Uterus (tissue), 2 donors: ENCODE data around the gene DEDD2.

Source experiments
- POLR2A ChIP-seq, 2 donors: fragments of 450-650 bp; IDR thresholded peaks; one replicate each; pipeline ENCODE4 v1.6.1; 2016; ENCODE audit warnings: antibody characterized with exemption in 2 of 2, mild to moderate bottlenecking in 1 of 2, moderate library complexity in 1 of 2
- TF ChIP-seq, protein P1 (sequence below), 4 experiments: fragments of 200-600 bp in 2 of 4; fragments of 450-650 bp in 2 of 4; sonication (generic) in 2 of 4; IDR thresholded peaks; one replicate each; pipeline ENCODE4 v1.5.1; 2016 to 2019; ENCODE audit warnings: antibody characterized with exemption in 4 of 4, mild to moderate bottlenecking in 2 of 4, moderate library complexity in 1 of 4

DNA sequence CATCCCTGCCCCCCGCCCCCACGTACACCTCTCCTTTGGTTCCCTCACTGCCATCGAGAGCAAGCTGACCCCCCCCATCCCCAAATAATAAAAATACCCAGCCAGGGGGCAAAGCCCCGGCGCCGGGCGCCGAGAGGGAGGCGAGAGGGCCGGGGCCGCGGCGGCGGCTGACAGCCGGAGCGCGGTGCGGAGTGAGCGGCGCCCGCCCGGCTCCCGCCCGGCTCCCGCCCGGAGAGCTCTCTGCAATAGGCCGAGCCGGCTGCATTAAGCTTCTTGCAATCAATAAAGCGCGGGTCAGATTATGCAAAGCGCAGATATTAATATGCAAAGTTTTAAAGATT is 40.9 kb downstream of the DEDD2 start:
- TF ChIP-seq, protein P1, sequence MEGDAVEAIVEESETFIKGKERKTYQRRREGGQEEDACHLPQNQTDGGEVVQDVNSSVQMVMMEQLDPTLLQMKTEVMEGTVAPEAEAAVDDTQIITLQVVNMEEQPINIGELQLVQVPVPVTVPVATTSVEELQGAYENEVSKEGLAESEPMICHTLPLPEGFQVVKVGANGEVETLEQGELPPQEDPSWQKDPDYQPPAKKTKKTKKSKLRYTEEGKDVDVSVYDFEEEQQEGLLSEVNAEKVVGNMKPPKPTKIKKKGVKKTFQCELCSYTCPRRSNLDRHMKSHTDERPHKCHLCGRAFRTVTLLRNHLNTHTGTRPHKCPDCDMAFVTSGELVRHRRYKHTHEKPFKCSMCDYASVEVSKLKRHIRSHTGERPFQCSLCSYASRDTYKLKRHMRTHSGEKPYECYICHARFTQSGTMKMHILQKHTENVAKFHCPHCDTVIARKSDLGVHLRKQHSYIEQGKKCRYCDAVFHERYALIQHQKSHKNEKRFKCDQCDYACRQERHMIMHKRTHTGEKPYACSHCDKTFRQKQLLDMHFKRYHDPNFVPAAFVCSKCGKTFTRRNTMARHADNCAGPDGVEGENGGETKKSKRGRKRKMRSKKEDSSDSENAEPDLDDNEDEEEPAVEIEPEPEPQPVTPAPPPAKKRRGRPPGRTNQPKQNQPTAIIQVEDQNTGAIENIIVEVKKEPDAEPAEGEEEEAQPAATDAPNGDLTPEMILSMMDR (IDR thresholded peaks at IDR 0.05), result no peak
- TF ChIP-seq POLR2A (IDR thresholded peaks at IDR 0.05), result no peak
